Breast epithelium (tissue), 4 donors: ENCODE measurements around the gene SLC46A3. TPM values are rescaled to one million over a fixed set of nuclear protein-coding genes. Genes with fewer than 3 reads are reported as not detected.

Experiments used
- DNase-seq, 2 donors: peaks; one replicate each; pipeline ENCODE4 v3.0.0-alpha.2; 2019; ENCODE audit warnings: low spot score in 2 of 2
- H3K27ac ChIP-seq, 2 donors: fragments of 200-600 bp; sonication (generic) in 1 of 2; one replicate each; pipeline ENCODE4 v1.5.1; 2016 to 2019; ENCODE audit warnings: mild to moderate bottlenecking in 1 of 2
- H3K27me3 ChIP-seq, 2 donors: fragments of 200-600 bp; sonication (generic) in 1 of 2; one replicate each; pipeline versions ENCODE4 v1.5.1 to v1.6.0; 2017 to 2019; ENCODE audit warnings: control low read depth in 1 of 2, mild to moderate bottlenecking in 1 of 2
- H3K36me3 ChIP-seq: fragments of 200-600 bp; one replicate; pipeline ENCODE4 v1.5.1; 2019
- H3K4me1 ChIP-seq, 2 donors: fragments of 200-600 bp; sonication (generic); one replicate each; pipeline ENCODE4 v1.5.1; 2016 to 2019; ENCODE audit warnings: control low read depth in 1 of 2
- H3K4me3 ChIP-seq, 3 donors: fragments of 200-600 bp; sonication (generic); 1 replicate in 2 of 3; 2 replicates in 1 of 3; pipeline ENCODE4 v1.5.1; 2016 to 2019; ENCODE audit warnings: mild to moderate bottlenecking in 3 of 3, moderate library complexity in 2 of 3
- H3K9me3 ChIP-seq, 2 donors: fragments of 200-600 bp; sonication (generic) in 1 of 2; one replicate each; pipeline ENCODE4 v1.5.1; 2016 to 2019; ENCODE audit warnings: control low read depth in 1 of 2
- POLR2A ChIP-seq: fragments of 450-650 bp; IDR thresholded peaks from one replicate; pipeline ENCODE4 v1.6.1; 2016; ENCODE audit warnings: antibody characterized with exemption, mild to moderate bottlenecking, moderate library complexity
- POLR2AphosphoS5 ChIP-seq, 3 donors: sonication (generic); formaldehyde crosslinking; IDR thresholded peaks; one replicate each; pipeline ENCODE4 v1.6.1; 2017; ENCODE audit warnings: antibody characterized with exemption in 3 of 3
- intact Hi-C: fragments of 100-400 bp; cut with DNase I; formaldehyde crosslinking; loops from one replicate; pipeline ENCODE4 v1.15.1; 2023; ENCODE audit warnings: low total_unique reads
- total RNA-seq, 3 donors: library from RNA; depleted of rRNA; stranded (reverse); fragments of >200 nt; gene quantifications; one replicate each; pipeline ENCODE4 v1.1.0, GENCODE V29; 2016
- TF ChIP-seq, protein P1 (sequence below), 3 donors: fragments of 450-650 bp; IDR thresholded peaks; one replicate each; pipeline ENCODE4 v1.5.1; 2016 to 2017; ENCODE audit warnings: antibody characterized with exemption in 3 of 3, mild to moderate bottlenecking in 3 of 3, moderate library complexity in 3 of 3

SLC46A3 gene
- total RNA-seq, 3 donors from 2014 or later = 17.1 to 29.7 (median 25.6) TPM

DNA sequence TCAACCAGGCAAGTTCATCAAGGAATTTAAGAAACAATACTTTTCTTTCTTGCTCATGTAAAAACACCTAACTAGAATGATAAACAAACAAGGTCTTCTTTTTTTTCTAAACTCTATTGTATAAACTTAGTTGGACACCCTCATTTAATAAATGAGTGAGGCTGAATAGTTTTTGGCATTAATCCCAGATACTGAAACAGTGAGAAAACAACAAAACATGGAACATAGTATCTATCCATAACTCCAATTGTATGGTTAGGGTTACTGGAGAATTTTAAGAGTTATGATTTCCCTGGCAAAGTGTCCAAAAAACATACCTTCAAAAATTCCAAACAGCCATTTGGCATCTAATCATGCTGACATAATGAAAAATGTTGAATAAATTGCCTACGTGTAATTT, 65.7 kb downstream of the SLC46A3 start:
- no peaks in the 10 kb centered on the region for H3K36me3 ChIP-seq
- no peak for DNase-seq
- H3K27ac ChIP-seq = no peak overlapping the region
- TF ChIP-seq, protein P1, sequence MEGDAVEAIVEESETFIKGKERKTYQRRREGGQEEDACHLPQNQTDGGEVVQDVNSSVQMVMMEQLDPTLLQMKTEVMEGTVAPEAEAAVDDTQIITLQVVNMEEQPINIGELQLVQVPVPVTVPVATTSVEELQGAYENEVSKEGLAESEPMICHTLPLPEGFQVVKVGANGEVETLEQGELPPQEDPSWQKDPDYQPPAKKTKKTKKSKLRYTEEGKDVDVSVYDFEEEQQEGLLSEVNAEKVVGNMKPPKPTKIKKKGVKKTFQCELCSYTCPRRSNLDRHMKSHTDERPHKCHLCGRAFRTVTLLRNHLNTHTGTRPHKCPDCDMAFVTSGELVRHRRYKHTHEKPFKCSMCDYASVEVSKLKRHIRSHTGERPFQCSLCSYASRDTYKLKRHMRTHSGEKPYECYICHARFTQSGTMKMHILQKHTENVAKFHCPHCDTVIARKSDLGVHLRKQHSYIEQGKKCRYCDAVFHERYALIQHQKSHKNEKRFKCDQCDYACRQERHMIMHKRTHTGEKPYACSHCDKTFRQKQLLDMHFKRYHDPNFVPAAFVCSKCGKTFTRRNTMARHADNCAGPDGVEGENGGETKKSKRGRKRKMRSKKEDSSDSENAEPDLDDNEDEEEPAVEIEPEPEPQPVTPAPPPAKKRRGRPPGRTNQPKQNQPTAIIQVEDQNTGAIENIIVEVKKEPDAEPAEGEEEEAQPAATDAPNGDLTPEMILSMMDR (IDR thresholded peaks at IDR 0.05) = no peak
- TF ChIP-seq POLR2A (no peak), POLR2AphosphoS5 (IDR thresholded peaks at IDR 0.05) (no peak)
- H3K9me3 ChIP-seq = no peaks in the 10 kb centered on the region
- H3K4me3 ChIP-seq = no peak overlapping the region
- H3K4me1 ChIP-seq = no peaks in the 10 kb centered on the region
- intact Hi-C loops = no loop called here
- no peaks in the 10 kb centered on the region for H3K27me3 ChIP-seq

DNA sequence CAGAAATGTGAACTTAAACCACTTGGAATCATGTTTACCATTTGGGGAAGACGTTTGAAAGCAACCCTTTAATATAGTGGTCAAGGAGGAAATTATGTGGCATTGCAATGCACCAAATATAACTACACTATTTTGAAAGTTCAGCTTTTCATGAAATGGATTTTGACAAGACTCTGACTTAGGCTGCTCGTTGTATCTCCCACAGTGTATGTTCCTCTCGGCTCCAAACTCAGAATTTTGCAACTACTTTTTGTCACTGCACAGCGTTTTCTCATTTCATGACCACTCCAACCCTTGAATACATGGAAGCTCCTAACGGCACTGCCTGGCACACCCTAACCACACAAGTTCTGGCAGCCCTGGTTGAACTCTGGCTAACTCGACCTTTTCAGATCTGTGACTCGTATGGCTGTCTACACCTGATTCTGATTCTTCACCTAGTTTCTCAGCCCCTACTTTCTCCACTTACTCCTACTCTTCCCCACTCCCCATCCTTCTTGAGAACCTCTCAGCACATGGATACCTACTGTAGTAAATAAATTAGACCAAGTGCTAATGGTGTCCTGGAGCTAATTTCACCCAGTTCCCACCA, 66.9 kb downstream of the SLC46A3 start:
- no peaks in the 10 kb centered on the region for H3K36me3 ChIP-seq
- intact Hi-C loops = no loop called here
- no peaks in the 10 kb centered on the region for H3K27me3 ChIP-seq
- no peak overlapping the region for H3K4me3 ChIP-seq
- H3K27ac ChIP-seq = no peak overlapping the region
- TF ChIP-seq, protein P1 (IDR thresholded peaks at IDR 0.05) = no peak
- TF ChIP-seq POLR2A (no peak), POLR2AphosphoS5 (IDR thresholded peaks at IDR 0.05) (no peak)
- no peak for DNase-seq
- no peaks in the 10 kb centered on the region for H3K4me1 ChIP-seq
- H3K9me3 ChIP-seq = no peaks in the 10 kb centered on the region

DNA sequence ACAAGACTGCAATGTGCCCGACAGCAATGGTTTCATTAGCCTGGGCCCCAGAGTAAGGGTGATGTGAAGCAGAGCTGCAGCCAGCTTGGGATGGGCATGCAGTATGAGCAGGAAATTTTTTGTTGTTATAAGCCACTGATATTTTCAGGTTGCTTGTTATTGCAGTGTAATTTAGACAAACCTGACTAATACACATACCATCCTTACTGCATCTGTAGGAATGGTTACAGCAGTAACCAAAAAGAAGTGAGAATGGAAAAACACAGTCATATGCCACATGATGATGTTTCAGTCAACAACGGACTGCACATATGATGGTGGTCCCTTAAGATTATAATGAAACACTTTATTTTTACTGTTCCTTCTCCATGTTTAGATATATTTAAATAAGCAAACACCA, 68.5 kb downstream of the SLC46A3 start:
- intact Hi-C loops = no loop called here
- TF ChIP-seq POLR2A = no peak
- TF ChIP-seq, protein P1 (IDR thresholded peaks at IDR 0.05) = no peak
- TF ChIP-seq POLR2AphosphoS5 (IDR thresholded peaks at IDR 0.05) = no peak
- Histone ChIP-seq H3K9me3 (no peaks in the 10 kb centered on the region), H3K4me3 (no peak overlapping the region), H3K27me3 (no peaks in the 10 kb centered on the region), H3K27ac (no peak overlapping the region), H3K36me3 (no peaks in the 10 kb centered on the region), H3K4me1 (no peaks in the 10 kb centered on the region)
- no peak for DNase-seq

Other genes starting within 250 kb of the SLC46A3 start
- gene FLT1, start 223.8 kb downstream of the SLC46A3 start, total RNA-seq = 10 to 100 TPM; 17.0 to 44.6 (median 29.0) TPM
- 10 to 100 TPM; 47.3 to 72.5 (median 65.5) TPM for gene POMP, start 59.8 kb downstream of the SLC46A3 start, total RNA-seq
- 1 to 10 TPM in 1 of 3 donors, under 1 TPM in 1, not detected in 1; under 0.01 to 1.0 TPM for gene MTUS2, start 101.4 kb upstream of the SLC46A3 start, total RNA-seq